GM04504 (cell line): Measurements from ENCODE around the gene ADAMTS12.

Source experiments
- DNase-seq: peaks from one replicate; pipeline ENCODE4 v3.0.0-alpha.2; 2012; ENCODE audit warnings: low read depth

The ADAMTS12 gene

DNA sequence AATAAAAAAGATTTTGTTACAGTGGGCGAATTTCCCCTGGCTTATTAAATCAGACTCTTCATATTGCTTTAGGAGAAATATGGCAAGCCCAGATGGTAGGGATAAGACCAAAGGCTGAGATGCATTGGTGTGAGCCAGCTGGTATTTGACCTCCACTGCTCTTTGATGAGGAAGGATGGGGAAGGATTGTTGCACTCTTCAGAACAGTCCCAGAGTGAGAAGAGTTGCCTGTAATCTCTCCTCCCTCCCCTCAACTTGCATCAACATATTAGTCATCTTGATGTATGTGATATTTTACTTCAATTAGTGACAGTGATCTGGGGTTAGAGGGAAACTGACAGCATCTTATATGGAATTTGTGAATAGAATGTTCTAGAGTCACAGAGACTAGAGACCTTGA lies 136.6 kb downstream of the ADAMTS12 start:
- DNase-seq = no peak

DNA sequence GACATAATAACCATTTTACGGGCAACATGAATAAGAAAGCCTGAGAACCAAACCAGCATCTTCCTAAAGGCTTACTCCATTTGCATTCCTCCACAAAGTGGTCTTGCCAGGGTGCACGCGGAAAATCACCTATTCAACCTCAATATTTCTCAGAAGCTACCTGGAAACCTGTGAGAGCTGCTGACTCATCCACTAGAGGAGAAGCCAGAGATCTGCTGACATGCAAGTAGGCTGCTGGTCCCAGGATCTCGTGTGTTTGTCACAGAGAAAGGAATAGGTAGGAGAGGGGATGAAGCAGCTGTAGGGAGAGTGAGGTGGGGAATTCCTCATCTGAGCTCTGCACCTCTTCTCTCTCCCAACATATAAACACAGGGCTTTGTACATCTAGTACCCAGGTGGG lies 138.1 kb downstream of the ADAMTS12 start:
- DNase-seq = no peak

DNA sequence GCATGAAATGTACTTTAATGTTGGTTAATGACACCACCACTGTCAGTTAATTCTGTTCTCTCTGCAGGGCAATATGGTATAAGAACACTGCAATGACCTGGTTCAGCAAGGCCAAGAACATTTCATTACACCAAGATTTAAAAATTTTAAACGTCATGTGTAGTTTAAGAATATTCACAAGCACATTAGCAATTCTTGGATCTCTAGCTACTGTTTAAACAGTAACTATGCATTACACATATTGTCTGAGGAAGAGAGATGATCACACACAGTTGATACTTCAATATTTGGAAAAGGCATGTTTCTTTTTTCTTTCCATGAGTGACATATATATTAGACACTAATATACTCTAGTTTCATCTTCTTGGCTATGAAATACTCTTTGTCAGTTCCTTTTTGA lies 143.0 kb downstream of the ADAMTS12 start:
- DNase-seq = no peak

DNA sequence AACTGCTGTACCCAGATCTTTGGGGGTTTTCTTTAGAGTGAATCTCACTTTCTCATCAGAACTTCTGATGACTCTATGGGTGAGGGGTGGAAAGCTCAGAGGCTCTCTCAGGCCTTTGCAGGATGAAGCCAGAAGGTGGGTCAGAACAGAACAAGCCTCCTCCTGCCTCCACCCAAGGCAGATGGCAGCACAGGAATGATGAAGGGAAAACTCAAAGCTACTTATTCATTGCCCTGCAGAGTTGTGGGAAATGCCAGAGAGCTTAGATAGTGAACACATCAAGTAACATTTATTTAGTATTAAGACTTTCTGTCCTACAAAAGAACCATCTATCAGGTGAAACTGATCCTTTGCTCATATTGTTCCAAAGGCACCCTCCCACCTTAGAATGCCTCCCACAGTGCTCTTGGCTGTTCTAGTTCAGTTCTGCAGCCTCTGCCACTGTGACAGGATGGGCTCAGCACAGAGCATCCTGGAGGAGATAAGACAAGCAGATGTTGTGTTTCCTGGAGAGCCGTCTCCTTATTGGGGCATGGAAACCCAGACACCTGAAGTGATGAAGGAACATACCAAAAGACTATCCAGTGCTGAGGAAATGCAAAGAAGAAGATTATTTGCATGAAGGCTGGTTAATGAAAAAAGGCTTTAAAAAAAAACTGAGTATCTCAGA lies 146.6 kb downstream of the ADAMTS12 start:
- no peak for DNase-seq

DNA sequence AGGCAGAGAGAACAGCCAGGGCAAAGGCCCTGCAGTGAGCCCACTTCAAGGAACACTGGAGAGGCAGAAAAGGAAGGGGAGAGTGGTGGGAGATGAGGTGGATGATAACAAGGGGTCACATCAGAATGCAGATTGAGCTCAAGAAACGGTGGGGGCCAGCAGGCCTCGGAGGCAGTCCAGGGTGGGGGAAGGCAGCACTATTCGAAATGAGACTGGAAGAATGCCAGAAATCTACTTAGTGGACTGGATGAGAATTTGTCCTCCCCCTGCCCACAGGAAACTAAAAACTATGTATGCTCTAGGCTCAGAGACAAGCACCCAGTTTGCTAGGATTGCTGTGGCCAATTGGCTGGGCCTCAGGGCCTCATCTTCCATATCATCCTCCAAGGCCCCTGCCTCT lies 148.7 kb downstream of the ADAMTS12 start:
- no peak for DNase-seq

DNA sequence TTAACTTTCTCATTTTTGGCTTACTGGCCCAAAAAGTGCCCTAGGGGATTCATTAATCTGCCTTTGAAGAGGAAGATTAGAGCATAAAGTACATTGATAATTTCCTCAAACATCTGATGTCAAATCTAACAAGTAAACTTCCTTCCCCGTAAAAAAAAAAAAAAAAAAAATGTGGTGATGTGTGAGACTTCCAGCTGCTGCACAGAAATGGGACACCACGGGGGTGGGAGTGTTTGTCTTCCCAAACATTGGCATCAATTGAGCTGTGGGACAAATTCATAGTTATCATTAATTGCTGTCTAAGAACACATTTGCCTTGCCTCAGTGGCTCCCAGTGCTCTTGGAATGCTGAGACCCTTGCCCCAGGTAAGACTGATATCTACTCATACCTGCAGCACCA lies 149.6 kb downstream of the ADAMTS12 start:
- no peak for DNase-seq

DNA sequence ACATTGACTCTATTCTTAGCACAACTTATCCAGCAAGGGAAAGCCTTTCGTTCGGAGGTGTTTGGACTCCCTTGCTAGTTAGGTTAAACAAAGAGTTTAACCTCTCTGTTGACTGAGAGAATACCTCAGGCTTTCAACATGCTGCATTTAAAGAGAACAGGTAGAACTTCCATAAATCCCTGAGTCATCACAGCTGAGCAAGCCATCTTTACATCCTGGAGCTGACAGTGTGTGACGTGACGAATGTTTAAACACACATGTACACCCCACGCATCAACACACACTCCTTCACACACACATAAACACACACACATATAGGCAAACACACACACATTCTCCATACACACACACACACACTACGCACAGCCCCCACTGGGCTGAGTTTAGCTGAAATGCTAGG lies 152.8 kb downstream of the ADAMTS12 start:
- DNase-seq = no peak

DNA sequence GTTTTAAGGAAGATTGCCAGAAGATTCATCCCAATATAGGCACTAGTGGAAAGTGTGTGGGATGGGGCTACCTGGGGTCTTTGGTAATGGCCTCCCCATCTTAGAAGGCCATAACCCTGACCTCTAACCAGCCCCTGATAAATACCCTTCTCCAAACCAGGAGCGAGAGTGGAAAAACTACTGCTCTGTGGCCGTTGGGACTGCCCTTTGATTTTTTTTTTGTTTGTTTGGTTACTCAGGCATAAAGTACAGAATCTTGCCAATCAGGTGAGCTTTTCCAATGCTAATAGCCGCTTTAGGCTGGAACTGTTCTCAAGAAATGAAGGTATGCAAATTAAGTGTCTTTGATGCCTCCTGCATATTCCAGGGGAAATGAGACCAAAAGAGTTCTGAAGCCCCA lies 153.7 kb downstream of the ADAMTS12 start:
- DNase-seq = no peak

DNA sequence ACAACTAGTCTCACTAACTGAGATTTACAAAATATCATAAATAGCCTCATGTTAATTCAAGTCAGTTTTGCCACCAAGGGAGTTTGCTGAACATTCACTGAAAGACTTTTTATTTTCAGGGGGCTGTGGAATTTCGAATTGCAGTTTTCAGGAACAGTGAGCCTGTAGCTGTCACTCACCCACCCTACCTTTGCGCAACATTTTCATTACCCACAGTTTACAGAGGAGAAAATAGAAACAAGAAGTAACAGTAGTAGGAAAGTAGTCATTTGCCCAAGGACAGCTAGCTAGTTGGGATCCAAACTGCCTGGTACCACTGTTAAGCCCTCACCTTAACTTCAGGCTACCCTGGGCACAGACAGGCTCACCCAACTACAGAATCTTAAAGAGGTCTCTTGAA lies 154.1 kb downstream of the ADAMTS12 start:
- no peak for DNase-seq

DNA sequence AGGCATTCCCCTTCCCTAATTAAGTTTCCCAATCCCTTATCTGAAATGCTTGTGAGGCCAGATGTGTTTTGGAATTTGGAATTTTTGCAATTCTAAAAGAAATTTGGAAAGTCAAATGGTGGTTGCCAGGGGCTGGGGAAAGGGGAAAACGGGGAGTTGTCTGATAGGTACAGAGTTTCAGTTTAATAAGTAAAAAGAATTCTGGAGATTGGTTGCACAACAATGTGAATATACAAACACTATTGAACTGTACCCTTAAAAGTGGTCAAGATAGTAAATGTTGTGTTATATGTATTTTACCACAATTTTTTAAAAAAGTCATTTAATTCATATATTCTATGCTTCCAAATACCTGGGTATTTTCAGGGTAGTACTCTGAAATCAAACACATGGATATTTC lies 154.5 kb downstream of the ADAMTS12 start:
- no peak for DNase-seq

DNA sequence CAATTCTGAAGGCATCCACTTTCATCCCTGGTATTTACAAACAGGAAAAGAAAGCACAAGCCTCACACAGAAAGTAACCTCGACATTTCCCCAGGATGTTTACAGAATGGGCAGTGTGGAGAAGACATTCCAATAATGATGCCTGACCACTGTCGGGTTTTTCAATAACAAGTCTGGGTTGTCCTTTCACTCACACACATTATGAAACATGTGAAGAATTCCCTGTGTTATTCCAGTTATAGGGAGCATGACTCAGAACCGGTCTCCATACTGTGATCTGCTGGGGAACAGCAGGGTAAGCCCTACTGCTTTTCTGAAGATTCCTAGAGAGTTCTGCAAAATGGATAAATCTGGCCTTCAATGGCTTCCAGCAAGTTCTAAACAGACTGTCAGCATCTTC lies 155.3 kb downstream of the ADAMTS12 start:
- peak; percentile 39 for DNase-seq

DNA sequence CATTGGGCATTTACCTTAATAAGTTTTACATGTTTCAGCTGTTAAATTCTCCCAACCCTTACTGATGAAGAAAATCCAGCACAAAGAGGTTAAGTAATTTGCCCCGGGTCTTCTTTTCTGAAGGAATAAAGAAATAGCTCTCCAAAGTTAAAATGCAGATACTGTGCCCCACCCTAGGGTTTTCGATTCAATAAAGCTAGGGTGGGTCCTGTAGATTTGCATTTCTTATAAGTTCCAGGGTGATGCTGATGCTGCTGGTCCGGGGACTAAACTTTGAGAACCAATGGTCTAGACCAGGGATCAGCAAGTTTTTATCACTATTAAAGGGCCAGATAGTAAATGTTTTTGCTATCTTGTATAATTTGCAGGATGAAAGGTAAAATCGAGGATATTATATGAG lies 156.7 kb downstream of the ADAMTS12 start:
- no peak for DNase-seq

DNA sequence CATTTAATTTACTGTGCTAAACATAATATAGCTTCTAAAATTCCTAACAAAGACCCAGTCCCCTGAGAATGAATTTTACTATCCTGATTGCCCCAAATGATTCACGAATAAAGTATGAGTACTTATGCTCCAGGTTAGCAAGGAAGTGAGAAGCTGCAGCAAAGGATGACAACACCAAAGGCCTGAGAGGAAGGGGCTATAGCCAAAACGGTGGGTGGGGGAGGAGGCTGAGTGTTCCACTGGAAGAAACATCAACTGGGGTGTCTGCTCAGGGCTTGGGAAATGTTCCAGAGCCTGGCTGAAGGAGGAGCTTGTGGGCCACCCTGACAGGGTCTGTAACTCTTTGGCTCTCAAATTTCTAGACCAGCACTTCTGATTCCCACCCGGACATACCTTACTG lies 157.3 kb downstream of the ADAMTS12 start:
- no peak for DNase-seq

DNA sequence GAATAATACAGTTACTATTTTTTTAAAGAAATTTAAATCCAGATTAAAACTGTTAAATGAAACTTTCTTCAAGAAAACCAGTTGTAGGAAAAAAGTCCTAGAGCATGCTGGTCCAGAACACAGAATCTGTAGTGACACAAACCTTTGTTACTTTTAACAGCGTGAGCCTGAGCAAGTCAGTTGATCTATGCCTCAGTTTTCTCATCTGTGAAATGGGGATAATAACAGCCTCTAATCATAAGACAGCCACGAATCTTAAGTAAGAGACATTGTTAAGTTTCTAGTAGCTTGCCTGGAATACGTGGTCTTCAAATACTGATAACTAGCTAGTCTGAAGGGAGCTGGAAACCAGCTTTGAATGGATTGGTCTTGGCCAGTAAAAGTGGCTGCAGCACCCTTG lies 158.6 kb downstream of the ADAMTS12 start:
- DNase-seq = no peak

DNA sequence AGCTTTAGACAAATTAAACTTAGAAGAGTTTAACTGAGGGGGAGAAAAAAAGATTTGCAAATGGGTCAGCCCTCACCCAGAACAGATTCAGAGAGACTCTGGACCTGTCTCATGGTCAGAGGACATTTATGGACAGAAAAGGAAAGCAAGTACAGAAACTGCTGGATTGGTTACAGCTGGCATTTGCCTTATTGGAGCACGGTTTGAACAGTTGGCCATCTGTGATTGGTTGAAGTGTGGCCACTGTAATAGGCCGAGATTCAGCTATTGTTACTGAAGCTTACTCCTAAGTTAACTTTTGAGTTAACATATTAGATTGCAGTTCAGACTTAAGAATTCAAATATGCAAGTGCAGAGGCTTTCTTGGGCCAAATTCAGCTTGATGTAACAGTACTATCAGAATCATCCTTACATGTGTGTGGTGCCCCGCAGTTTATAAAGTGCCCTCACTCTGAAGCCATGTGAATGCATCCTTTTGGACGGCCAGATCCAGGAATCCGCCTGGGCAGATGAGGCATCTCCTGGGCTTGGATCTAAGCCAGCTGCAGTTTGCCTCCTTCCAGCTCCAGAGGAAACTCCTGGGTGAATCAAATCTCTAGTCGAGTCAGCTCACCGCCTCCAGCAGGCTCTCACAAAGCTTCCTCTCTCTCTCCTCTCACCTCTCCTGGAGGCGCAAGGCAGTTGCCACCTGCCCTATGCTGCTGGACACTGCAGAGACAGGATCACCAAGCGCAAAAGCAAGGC lies 165.2 kb downstream of the ADAMTS12 start:
- no peak for DNase-seq

DNA sequence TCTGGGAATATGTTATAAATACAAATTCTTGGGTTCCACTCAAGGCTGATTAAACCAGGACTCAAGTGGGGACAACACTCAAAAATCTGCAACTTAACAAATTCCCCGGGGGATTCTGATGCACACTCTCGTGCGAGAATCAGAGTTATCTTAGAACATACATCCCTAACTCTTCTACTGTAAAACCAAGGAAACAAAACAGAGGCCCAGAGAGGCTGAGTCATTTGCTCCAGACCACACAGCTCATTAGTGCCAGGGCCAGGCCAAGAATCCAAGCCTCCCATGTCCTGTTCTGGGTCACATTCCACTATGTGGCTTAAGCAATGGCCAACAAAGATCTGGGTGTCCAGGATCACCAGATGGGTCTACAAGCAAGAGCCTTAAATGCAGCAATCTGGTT lies 166.0 kb downstream of the ADAMTS12 start:
- DNase-seq = no peak

DNA sequence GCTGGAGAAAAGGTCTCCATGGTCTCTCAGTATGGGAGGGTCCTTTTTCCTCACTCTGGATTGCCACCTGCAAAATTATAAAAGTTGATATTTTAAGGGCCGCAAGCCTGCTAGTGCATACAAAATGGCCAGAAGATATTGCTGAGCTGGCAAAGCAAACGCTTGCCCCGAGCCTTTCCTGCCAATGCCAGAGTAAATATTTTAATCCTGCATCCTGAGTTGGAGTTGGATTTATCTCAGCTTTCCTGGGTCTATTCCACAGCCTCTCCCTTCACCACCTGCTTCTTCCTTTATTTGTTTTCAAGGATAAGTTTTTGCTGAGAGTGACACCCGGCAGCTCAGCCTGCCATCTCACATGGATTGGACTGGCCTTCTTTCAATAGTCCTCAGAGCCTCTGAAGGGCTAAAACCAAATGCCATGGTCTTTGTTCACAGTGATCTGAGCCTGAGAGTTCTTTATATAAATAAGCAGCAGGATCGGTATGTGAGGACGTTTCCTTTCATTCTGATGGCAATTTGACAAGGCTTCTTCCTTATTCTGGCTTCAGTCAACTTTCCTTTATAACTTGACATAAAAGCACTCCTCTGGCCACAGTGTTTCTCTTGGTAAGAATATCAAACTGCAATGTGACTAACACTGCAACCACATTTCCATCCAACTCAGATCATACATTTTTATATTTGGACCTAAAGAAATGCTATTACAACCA lies 170.1 kb downstream of the ADAMTS12 start:
- no peak for DNase-seq

DNA sequence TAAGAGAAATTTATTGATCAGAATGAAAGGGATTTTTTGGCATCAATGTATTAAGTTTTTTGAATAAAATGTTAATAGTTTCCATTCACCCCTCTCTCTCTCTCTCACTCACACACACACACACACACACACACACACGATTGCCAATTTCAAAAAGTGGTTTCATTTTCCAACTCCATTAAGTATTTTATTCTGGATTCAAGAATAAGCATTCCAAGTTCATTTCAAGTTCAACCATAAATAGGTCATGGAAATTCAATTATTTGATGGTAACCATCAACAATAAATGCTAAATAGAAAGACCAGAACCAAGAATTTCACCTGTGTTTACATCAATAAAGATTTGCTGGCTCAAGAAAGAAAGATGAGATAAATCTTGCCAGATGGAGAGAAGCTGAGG lies 171.6 kb downstream of the ADAMTS12 start:
- no peak for DNase-seq

DNA sequence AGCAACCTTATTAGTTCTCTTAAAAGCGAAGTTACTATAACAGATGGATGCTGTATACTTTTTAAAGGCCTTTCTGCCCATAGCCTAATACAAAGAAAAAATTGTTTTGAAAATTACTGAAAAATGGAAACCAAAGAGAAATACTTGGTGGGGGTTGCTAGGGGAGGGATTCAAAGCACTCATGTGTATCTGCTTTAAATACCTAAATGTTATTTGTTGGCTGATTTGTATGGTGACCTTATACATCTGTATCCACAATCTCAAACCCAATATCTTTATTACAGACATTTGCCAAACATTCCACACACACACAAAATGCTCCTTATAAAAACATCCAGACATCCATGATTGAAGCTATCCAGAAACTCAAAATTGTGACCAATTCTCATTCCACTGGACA lies 172.0 kb downstream of the ADAMTS12 start:
- DNase-seq = no peak

DNA sequence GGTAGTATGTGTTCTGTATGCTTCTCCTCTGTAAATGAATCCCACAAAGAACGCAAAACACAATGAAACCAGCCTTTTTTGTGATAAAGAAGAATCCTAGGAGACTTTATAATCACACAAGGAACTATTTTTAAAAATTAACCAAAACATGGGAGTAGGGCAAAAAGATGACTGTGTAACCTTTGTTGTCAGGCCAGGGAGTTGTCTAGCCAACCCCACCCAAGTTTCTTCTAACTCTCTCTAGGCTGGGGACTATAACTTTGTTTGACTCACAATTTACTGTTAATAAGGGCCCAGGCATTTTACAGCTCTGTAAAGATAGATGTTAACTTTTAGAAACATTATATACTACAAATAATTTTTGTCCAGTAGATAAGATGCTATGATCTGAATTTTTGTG lies 176.1 kb downstream of the ADAMTS12 start:
- no peak for DNase-seq

DNA sequence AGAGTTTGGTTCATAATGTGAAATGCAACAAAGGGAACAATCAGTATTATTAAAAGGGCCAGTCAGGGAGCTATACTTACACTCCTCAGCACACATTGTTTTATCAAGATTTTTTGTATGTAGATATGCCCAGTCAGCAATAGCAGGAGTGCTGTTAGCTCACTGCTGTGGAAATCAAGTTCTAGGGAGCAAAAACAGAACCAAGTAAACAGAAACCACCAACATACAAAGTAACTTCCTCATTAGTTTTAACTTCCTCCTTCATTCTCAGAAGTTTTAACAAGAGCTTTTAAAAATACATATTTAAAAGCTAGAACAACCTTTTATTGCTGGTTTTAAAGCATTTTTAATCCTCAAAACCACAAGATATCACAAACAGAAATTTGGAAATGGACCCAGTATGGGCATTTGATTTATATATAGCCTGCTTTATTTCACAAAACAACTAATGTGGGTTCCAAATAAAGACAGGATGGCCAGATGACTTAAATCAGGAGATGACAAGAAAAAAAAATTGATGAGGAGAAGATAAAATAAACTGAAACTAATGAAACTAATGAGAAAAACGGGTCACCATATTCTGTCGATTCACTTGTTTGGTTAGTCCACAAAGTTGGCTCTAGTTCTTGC lies 178.5 kb downstream of the ADAMTS12 start:
- no peak for DNase-seq

DNA sequence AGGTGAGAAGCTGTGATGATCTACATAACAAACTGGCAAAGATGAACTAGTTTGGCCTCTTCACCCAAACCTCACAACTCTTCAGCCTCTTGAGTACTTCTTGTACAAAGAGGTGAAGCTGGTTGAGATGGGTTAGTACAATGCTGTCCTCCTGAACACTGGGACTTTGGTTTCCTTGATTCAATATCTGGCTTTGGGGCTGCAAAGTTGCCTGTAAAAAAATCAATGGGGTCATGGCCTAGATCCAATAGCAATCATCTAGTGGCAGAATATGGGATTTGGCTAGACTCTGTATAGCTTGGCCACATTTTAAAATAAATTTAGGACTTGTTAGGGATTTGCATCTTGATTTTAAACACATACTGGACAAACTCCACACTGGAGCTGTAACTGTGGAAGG lies 179.1 kb downstream of the ADAMTS12 start:
- DNase-seq = no peak

DNA sequence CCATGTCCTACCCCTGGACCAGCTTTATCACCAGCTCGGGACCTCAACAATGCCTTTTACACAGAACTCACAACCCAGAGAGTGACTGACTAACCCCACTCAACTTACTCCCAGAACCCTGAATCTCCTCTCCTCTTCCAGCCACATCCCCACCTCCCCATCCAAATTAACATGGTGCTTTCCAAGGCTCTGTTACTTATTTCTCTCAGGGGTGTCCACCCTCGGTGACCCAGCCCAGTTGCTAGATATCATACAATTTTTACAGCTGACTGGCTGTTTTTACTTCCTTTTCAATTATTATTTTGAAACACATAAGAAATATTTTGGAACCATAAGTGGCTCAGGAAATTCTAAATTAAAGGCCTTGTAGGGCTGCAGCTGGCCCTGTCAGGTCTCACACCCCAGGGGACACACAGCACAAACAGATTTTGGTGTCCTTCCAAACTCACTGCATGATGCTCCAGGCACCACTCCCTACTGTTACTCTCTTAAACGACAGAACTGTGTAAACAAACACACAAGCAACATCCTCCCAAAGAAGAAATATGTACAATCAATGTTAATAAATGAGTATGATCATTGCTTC lies 180.6 kb downstream of the ADAMTS12 start:
- no peak for DNase-seq
